ENCODE data around the gene KCNQ4. TPM values are rescaled to one million over a fixed set of nuclear protein-coding genes. Genes with fewer than 3 reads are reported as not detected.

Gene KCNQ4
- total and polyA plus RNA-seq, 3 donors from 2014 or later = 1.4 to 2.4 (median 2.3) TPM

- no peak overlapping the region for H3K27ac ChIP-seq
- intact Hi-C loops (cut with DNase I; ENCODE audit: low total_unique reads) = no loop called here
- H3K4me1 ChIP-seq = no peaks in the 10 kb centered on the region
- H3K9me3 ChIP-seq = no peaks in the 10 kb centered on the region
- 85 to 96% methylated on average over 8 of the region's 8 CpGs for WGBS, 2 donors
- no peak overlapping the region for H3K4me3 ChIP-seq
- TF ChIP-seq, protein P1, sequence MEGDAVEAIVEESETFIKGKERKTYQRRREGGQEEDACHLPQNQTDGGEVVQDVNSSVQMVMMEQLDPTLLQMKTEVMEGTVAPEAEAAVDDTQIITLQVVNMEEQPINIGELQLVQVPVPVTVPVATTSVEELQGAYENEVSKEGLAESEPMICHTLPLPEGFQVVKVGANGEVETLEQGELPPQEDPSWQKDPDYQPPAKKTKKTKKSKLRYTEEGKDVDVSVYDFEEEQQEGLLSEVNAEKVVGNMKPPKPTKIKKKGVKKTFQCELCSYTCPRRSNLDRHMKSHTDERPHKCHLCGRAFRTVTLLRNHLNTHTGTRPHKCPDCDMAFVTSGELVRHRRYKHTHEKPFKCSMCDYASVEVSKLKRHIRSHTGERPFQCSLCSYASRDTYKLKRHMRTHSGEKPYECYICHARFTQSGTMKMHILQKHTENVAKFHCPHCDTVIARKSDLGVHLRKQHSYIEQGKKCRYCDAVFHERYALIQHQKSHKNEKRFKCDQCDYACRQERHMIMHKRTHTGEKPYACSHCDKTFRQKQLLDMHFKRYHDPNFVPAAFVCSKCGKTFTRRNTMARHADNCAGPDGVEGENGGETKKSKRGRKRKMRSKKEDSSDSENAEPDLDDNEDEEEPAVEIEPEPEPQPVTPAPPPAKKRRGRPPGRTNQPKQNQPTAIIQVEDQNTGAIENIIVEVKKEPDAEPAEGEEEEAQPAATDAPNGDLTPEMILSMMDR (IDR thresholded peaks at IDR 0.05) = no peak
- TF ChIP-seq POLR2A (IDR thresholded peaks at IDR 0.05) = no peak
- H3K36me3 ChIP-seq (ENCODE audit: low read depth, missing control alignments) = no peaks in the 10 kb centered on the region
- H3K27me3 ChIP-seq = no peaks in the 10 kb centered on the region
- DNase-seq = no peak
These were observed 30.3 kb upstream of the KCNQ4 start for GRCh38 chr1:40753142-40753882.

- no peaks in the 10 kb centered on the region for H3K36me3 ChIP-seq (ENCODE audit: low read depth, missing control alignments)
- H3K27ac ChIP-seq = no peak overlapping the region
- intact Hi-C loops (cut with DNase I; ENCODE audit: low total_unique reads) = no loop called here
These were observed 29.4 kb upstream of the KCNQ4 start for GRCh38 chr1:40754201-40754600.

GRCh38 chr1:40755067-40755466 lies 28.5 kb upstream of the KCNQ4 start:
- no peaks in the 10 kb centered on the region for H3K36me3 ChIP-seq (ENCODE audit: low read depth, missing control alignments)
- WGBS, 2 donors = 67 to 85% methylated on average over 4 of the region's 4 CpGs
- TF ChIP-seq POLR2A (IDR thresholded peaks at IDR 0.05) = no peak
- TF ChIP-seq, protein P1 (IDR thresholded peaks at IDR 0.05) = no peak
- intact Hi-C loops (cut with DNase I; ENCODE audit: low total_unique reads) = no loop called here
- H3K27ac ChIP-seq = no peak overlapping the region
- no peak overlapping the region for H3K4me3 ChIP-seq
- DNase-seq = no peak
- no peaks in the 10 kb centered on the region for H3K4me1 ChIP-seq
- H3K9me3 ChIP-seq = no peaks in the 10 kb centered on the region
- H3K27me3 ChIP-seq = no peaks in the 10 kb centered on the region

More at GRCh38 chr1:40754201-40754600, 29.4 kb upstream of the KCNQ4 start:
- Histone ChIP-seq H3K4me1 (no peaks in the 10 kb centered on the region), H3K27me3 (no peaks in the 10 kb centered on the region), H3K4me3 (no peak overlapping the region), H3K9me3 (no peaks in the 10 kb centered on the region)
- WGBS, 2 donors = 94 to 96% methylated on average over 8 of the region's 8 CpGs
- no peak for DNase-seq
- no peak for TF ChIP-seq POLR2A (IDR thresholded peaks at IDR 0.05)
- TF ChIP-seq, protein P1 (IDR thresholded peaks at IDR 0.05) = no peak

- intact Hi-C loops (cut with DNase I; ENCODE audit: low total_unique reads) = no loop called here
- H3K27ac ChIP-seq = no peak overlapping the region
- TF ChIP-seq, protein P1 (IDR thresholded peaks at IDR 0.05) = no peak
- TF ChIP-seq POLR2A (IDR thresholded peaks at IDR 0.05) = no peak
- 95 to 96% methylated on average over 3 of the region's 3 CpGs for WGBS, 2 donors
- H3K4me3 ChIP-seq = no peak overlapping the region
- H3K36me3 ChIP-seq (ENCODE audit: low read depth, missing control alignments) = no peaks in the 10 kb centered on the region
- no peak for DNase-seq
- no peaks in the 10 kb centered on the region for H3K9me3 ChIP-seq
- no peaks in the 10 kb centered on the region for H3K27me3 ChIP-seq
- H3K4me1 ChIP-seq = peaks cover 5% of the 10 kb centered on the region
These were observed 27.1 kb upstream of the KCNQ4 start for GRCh38 chr1:40756523-40756922.

- peaks cover 5% of the 10 kb centered on the region for H3K4me1 ChIP-seq
- H3K9me3 ChIP-seq = no peaks in the 10 kb centered on the region
- intact Hi-C loops (cut with DNase I; ENCODE audit: low total_unique reads) = no loop called here
- H3K4me3 ChIP-seq = no peak overlapping the region
- no peak for DNase-seq
- no peaks in the 10 kb centered on the region for H3K36me3 ChIP-seq (ENCODE audit: low read depth, missing control alignments)
- TF ChIP-seq, protein P1 (IDR thresholded peaks at IDR 0.05) = no peak
- TF ChIP-seq POLR2A (IDR thresholded peaks at IDR 0.05) = no peak
- H3K27me3 ChIP-seq = no peaks in the 10 kb centered on the region
- no peak overlapping the region for H3K27ac ChIP-seq
- WGBS, 2 donors = 81% methylated on average over 6 to 8 of the region's 8 CpGs
These were observed 26.5 kb upstream of the KCNQ4 start for GRCh38 chr1:40757084-40757483.
